Ovary (tissue), 9 donors: ENCODE data around the gene RIC8B. TPM values are rescaled to one million over a fixed set of nuclear protein-coding genes. Genes with fewer than 3 reads are reported as not detected.

Source experiments
- DNase-seq, 5 donors: peaks; one replicate each; pipeline ENCODE4 v3.0.0-alpha.2; 2019 to 2020
- H3K27ac ChIP-seq, 2 donors: fragments of 200-600 bp; one replicate each; pipeline versions ENCODE4 v1.5.1 to v1.8.0; 2019 to 2022
- H3K27me3 ChIP-seq: fragments of 200-600 bp; one replicate; pipeline ENCODE4 v1.8.0; 2022
- H3K36me3 ChIP-seq: fragments of 200-600 bp; sonication (generic); one replicate; pipeline ENCODE4 v1.5.1; 2019
- H3K4me1 ChIP-seq: one replicate; pipeline ENCODE4 v1.8.1; 2013; ENCODE audit warnings: mild to moderate bottlenecking, moderate library complexity; ENCODE audit not compliant: insufficient read depth
- H3K4me3 ChIP-seq: fragments of 200-600 bp; sonication (generic); one replicate; pipeline ENCODE4 v1.5.1; 2017
- H3K9me3 ChIP-seq, 2 donors: fragments of 200-600 bp in 1 of 2; sonication (generic) in 1 of 2; one replicate each; pipeline versions ENCODE4 v1.5.1 to v1.8.1; 2013 to 2019; ENCODE audit warnings: mild to moderate bottlenecking in 1 of 2, moderate library complexity in 1 of 2
- EP300 ChIP-seq: sonication (generic); formaldehyde crosslinking; IDR thresholded peaks from one replicate; pipeline ENCODE4 v1.6.1; 2017; ENCODE audit warnings: antibody characterized with exemption
- POLR2A ChIP-seq: fragments of 450-650 bp; IDR thresholded peaks from one replicate; pipeline ENCODE4 v1.6.1; 2017; ENCODE audit warnings: antibody characterized with exemption, mild to moderate bottlenecking, moderate library complexity
- WGBS, 3 donors: extraction: QIAGEN DNeasy Blood & Tissue Kit in 1 of 3; methylation state at CpG; one replicate each; pipeline versions ENCODE4 v1.1.5 to v1.1.7; 2013 to 2017; 5-methylcytosine and 5-hydroxymethylcytosine counted together
- intact Hi-C, 4 donors: fragments of 100-400 bp; cut with DNase I; formaldehyde crosslinking; loops; one replicate each; pipeline versions ENCODE4 v1.11.0 to v1.15.1; 2022 to 2023
- polyA plus RNA-seq, 2 donors: library from polyadenylated mRNA; stranded (reverse); fragments of 200-250 nt in 1 of 2; fragments of 350-450 nt in 1 of 2; fragmentation: Illumina TruSeq in 1 of 2; extraction: RNeasy Lipid Tissue Mini Kit (QIAGEN cat#74804) in 1 of 2; gene quantifications; one replicate each; pipeline ENCODE4 v1.2.3, GENCODE V29; 2013 to 2014
- total RNA-seq, 7 donors: library from RNA; depleted of rRNA in 2 of 7; stranded (reverse); fragments of >200 nt in 2 of 7; fragmentation: NEBNext Ultra II Directional in 3 of 7; extraction: Animal tissue kit (Norgen Biotek cat#: 25700) in 3 of 7; gene quantifications; one replicate each; pipeline versions ENCODE4 v1.1.0 to v1.2.4, GENCODE V29; 2016 to 2023
- TF ChIP-seq, protein P1 (sequence below), 3 donors: fragments of 450-650 bp in 2 of 3; fragments of 200-600 bp in 1 of 3; IDR thresholded peaks; one replicate each; pipeline versions ENCODE4 v1.5.1 to v1.8.0; 2016 to 2022; ENCODE audit warnings: antibody characterized with exemption in 3 of 3, mild to moderate bottlenecking in 1 of 3
- donor health status: DM: no; HTN: no; CAD: no; lungs with moderate emphysema.
- donor health status: DM: no; HTN: no; CAD: no.
- donor health status: Bipolar disorder and iron deficiency.
- donor health status: DM: yes; HTN: yes; CAD: no.
- donor health status: DM: no; HTN: no; CAD: no.
- donor health status: DM: yes; HTN: yes; CAD: no.

RIC8B gene
- total and polyA plus RNA-seq, 9 donors, result 6.9 to 26.7 (median 16.3) TPM

DNA sequence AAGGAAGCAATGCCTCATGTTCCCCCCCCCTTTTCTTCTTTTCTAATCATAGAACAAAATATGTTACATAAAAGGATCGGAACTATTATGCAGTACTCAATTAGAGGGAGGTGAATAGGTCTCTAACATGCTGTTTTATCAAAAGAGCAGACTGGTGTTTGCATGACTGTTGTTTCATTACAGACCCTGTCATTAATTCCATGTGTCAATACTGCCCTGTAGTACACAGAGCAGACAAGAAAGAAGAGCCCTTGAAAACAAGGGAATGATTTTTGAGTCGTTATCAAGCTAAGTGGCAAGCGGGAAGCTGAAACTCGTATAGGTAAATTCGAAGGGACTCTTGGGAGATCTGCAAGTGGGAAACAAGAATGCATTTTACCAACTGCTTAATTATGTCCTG, 104.3 kb downstream of the RIC8B start:
- Histone ChIP-seq H3K36me3 (no peaks in the 10 kb centered on the region), H3K4me3 (no peak overlapping the region), H3K27ac (no peak overlapping the region), H3K27me3 (no peaks in the 10 kb centered on the region), H3K4me1 (no peaks in the 10 kb centered on the region), H3K9me3 (no peaks in the 10 kb centered on the region)
- WGBS, 3 donors, result 93% methylated on average over 5 of the region's 5 CpGs
- TF ChIP-seq POLR2A (no peak), EP300 (no peak)
- TF ChIP-seq, protein P1, sequence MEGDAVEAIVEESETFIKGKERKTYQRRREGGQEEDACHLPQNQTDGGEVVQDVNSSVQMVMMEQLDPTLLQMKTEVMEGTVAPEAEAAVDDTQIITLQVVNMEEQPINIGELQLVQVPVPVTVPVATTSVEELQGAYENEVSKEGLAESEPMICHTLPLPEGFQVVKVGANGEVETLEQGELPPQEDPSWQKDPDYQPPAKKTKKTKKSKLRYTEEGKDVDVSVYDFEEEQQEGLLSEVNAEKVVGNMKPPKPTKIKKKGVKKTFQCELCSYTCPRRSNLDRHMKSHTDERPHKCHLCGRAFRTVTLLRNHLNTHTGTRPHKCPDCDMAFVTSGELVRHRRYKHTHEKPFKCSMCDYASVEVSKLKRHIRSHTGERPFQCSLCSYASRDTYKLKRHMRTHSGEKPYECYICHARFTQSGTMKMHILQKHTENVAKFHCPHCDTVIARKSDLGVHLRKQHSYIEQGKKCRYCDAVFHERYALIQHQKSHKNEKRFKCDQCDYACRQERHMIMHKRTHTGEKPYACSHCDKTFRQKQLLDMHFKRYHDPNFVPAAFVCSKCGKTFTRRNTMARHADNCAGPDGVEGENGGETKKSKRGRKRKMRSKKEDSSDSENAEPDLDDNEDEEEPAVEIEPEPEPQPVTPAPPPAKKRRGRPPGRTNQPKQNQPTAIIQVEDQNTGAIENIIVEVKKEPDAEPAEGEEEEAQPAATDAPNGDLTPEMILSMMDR (IDR thresholded peaks at IDR 0.05), result no peak
- intact Hi-C loops, result no loop called here
- no peak for DNase-seq

DNA sequence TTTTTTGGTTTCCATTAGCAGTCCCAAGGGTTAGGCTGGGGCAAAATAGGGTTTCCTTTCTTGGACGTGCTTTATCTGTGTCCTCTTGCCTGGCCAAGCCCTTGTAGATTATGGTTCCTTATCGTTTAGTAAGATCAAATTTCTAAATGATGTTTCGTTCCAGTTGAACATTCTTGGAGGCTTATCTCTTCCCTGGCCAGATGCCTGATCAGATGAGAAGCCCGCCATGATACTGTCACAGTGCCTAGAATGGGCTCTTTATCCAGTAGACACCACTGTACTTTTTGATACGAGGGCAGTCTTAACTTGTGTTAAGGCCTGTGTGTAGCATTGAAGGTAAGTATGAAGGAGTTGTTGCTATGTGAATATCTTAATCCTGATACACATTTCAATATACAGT, 105.1 kb downstream of the RIC8B start:
- Histone ChIP-seq H3K36me3 (no peaks in the 10 kb centered on the region), H3K27me3 (no peaks in the 10 kb centered on the region), H3K27ac (no peak overlapping the region), H3K4me3 (no peak overlapping the region), H3K9me3 (no peaks in the 10 kb centered on the region), H3K4me1 (no peaks in the 10 kb centered on the region)
- intact Hi-C loops, result no loop called here
- WGBS, 3 donors, result 87 to 92% (median 91%) methylated on average over 5 of the region's 5 CpGs
- DNase-seq, result no peak
- TF ChIP-seq, protein P1 (IDR thresholded peaks at IDR 0.05), result no peak
- no peak for TF ChIP-seq EP300
- TF ChIP-seq POLR2A, result no peak

DNA sequence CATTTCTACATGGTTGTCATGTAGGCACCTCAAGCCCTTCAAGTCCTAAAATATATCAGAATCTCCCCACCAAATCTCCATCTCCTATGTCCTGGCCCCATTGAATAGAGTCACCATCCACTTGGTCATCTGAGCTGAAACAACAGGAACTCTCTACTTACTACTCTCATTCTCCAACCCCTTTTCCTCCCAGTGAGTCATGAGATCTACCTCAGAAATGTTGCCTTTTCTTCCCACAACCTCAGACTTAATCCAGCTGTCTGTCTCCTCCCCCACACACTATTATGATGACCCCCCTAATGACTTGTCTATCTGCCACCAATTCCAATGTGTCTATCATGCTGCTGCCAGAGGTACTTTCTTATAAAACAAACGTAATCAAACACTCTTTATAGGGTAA, 108.9 kb downstream of the RIC8B start:
- WGBS, 3 donors, result 88 to 100% (median 94%) methylated on average over 1 of the region's 1 CpG
- no peaks in the 10 kb centered on the region for H3K36me3 ChIP-seq
- H3K4me1 ChIP-seq, result no peaks in the 10 kb centered on the region
- no peak for DNase-seq
- TF ChIP-seq POLR2A, result no peak
- TF ChIP-seq, protein P1 (IDR thresholded peaks at IDR 0.05), result no peak
- no peak for TF ChIP-seq EP300
- H3K4me3 ChIP-seq, result no peak overlapping the region
- intact Hi-C loops, result no loop called here
- H3K27ac ChIP-seq, result no peak overlapping the region
- no peaks in the 10 kb centered on the region for H3K27me3 ChIP-seq
- H3K9me3 ChIP-seq, result no peaks in the 10 kb centered on the region

DNA sequence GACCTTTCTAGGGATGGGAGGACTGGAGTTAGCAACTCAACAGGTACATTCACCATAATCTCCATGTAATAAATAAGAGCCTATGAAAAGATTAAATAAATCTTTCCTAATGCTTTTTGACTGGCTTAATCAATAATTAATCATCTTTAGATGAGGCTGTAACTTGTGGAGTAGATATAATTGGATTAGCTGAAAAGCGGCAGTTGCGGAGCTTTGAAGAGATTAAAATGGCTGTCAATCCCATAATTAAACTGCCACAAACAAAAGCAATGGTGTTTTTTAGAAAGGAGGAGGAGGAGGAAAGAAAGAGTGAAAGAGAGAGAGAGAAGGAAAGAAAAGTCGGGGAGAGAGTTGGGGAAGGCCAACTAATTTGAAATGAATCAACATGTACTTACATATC, 110.5 kb downstream of the RIC8B start:
- Histone ChIP-seq H3K27me3 (no peaks in the 10 kb centered on the region), H3K4me1 (no peaks in the 10 kb centered on the region), H3K27ac (no peak overlapping the region), H3K36me3 (no peaks in the 10 kb centered on the region), H3K9me3 (no peaks in the 10 kb centered on the region), H3K4me3 (no peak overlapping the region)
- no peak for DNase-seq
- WGBS, 3 donors, result 90 to 92% (median 90%) methylated on average over 3 of the region's 3 CpGs
- no peak for TF ChIP-seq POLR2A
- TF ChIP-seq EP300, result no peak
- TF ChIP-seq, protein P1 (IDR thresholded peaks at IDR 0.05), result no peak
- intact Hi-C loops, result no loop called here
